GM12874 (cell line): ENCODE data around the gene PPARA.

Source experiments
- TF ChIP-seq, protein P1 (sequence below): IDR thresholded peaks from 2 replicates; pipeline ENCODE4 v1.5.1; 2011; ENCODE audit warnings: low read depth, mild to moderate bottlenecking, control low read depth, low read length, moderate library complexity; ENCODE audit not compliant: insufficient read depth

Gene PPARA

DNA sequence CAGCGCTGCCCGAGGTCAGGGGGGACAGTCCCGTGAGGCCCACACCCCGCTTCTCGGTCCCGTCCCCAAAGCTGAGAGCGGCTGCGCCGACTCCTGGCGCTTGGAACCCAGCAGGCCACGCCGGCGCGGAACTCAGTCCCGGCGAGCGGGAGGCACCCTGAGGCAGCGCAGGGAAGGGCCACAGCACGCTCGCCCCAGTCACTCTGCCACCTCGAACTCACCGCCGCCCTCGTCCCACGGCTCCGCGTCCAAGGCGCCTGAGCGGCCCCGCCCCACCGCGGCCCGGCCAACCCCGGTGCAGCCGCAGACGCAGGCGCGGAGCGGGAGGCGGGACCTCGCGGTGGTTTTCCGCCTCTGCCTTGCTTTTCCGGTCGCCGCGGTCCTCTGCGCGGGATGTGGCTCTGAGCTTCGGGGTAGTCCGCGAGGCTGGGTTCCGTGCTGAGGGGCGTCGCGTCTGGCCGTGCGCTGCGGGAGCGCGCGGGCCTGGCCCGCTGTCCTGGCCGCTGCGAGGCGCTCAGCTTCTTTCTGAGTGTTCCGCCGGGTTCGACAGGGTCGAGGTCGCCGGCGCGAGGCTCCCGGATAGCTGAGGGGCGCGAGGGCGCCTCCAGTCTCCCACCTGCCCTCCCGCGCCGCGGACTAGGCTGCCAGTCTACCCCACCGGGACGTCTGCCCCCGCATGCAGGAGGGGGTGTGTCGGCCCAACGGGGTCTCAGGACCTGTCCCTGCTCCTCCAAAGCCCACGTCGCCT, 99.9 kb downstream of the PPARA start, which contains the start of gene CDPF1:
Gene CDPF1, minus strand, starts transcription at position 259 of the 748 bp plus-strand sequence. CDS start 2,009 bp downstream, outside the sequence.
- TF ChIP-seq, protein P1, sequence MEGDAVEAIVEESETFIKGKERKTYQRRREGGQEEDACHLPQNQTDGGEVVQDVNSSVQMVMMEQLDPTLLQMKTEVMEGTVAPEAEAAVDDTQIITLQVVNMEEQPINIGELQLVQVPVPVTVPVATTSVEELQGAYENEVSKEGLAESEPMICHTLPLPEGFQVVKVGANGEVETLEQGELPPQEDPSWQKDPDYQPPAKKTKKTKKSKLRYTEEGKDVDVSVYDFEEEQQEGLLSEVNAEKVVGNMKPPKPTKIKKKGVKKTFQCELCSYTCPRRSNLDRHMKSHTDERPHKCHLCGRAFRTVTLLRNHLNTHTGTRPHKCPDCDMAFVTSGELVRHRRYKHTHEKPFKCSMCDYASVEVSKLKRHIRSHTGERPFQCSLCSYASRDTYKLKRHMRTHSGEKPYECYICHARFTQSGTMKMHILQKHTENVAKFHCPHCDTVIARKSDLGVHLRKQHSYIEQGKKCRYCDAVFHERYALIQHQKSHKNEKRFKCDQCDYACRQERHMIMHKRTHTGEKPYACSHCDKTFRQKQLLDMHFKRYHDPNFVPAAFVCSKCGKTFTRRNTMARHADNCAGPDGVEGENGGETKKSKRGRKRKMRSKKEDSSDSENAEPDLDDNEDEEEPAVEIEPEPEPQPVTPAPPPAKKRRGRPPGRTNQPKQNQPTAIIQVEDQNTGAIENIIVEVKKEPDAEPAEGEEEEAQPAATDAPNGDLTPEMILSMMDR, result 0 out of 2 replicates have a peak, but pooled peaks have one; percentile 17

DNA sequence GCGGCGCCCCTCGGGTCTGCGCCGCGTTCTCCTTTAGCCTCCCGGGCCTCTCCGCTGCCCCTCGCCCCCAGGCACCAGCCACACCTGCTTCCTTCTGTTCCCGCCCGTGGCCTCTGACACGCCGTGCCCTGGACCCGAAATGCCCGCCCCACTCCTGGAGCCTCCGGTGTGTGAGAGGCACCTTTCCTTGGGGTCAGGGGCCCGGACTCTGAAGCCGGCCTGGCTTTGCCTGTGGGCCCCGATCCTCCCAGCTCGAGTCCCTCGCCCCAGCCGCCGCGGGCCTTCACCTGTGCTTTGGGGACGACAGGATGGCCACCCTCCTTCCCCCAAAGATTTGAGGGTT, 100.4 kb downstream of the PPARA start:
- TF ChIP-seq, protein P1, result no peak

DNA sequence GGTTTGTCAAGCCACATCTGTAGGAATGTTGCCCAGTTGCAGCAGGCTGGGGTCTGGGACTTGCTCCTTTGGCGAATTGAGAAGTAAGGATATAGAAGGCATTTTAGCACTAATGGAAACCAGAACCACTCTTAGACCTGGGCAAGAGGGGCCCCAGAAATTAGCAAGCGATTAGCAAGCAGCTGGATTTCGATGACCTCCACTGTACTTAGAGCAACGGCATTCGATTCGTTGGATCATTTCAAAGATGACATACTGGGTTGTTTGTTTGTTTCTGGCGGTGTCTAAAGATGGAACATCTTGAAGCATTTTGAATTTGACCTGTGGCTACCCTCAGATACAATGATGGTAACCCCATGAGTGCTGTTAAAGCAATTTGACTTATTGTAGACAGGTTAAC, 100.9 kb downstream of the PPARA start:
- TF ChIP-seq, protein P1, result no peak

DNA sequence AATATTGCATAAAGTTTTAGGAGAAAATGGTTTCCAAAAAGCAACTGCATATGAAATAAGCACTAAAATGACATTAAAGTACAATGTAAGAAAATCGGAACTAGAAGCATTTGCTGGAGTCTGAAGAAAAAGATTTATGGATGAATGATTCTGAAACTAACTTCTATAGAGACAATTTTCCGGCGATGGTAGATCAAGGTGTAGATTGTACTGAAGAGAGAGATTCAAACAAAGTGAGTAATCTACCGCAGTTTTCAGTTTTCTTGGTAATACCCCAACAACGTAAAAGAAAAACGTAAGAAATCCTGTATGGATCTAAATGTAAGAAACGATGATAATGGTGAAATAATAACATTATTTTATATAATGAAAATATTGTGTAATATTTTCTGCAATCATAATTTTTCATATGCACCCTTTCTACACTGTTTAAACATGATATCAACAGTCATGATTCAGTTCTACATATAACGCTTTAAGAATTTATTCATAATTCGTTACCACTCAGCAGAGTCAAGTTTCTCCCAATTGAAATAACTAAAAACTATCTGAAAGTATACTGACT, 101.6 kb downstream of the PPARA start:
- TF ChIP-seq, protein P1, result no peak

DNA sequence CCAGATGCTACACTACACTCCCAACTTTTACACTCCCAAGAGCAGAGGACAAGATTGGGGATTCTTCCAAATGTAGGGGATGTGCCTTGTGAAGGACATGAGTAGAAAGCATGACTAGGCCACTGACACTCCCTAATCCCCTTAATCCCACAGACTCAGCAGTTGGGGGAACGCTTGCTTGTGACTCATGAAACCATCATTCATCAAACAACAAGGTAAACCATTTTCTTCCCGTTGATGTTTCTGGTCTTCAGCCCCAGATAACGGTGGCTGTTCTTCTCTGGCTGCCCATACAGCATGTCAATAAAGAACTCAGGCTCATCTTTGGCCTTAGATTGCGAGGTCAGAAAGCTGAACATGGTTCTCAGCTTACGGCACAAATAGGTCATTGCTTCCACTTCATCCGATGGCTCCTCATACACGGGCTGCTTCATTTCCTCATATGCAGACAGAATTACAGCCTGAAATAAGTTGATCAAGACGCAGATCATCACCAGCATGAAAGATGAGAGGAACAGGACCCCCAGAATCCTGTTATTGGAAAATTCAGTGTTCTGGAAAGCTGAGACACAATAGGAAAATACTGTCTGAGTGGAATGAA, 106.1 kb downstream of the PPARA start:
- TF ChIP-seq, protein P1, result no peak

DNA sequence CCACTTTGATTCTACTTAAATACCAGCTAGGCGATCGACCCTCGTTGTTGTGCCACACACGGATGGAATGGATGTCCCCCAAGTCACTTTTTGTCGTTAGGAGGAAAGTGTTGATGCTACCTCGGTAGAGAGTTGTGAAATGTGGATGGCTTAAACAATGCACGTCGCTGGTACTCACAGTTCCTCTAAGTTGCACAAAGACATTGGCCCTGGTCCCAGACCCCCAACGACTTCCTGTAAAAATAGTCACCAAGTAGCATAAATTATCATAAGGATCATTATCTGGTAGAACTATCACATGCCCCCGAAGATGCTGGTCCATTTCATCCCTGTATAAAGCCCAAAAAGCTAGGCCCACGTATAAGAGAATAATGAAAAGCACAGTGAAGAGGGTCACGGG, 109.0 kb downstream of the PPARA start:
- TF ChIP-seq, protein P1, result no peak

DNA sequence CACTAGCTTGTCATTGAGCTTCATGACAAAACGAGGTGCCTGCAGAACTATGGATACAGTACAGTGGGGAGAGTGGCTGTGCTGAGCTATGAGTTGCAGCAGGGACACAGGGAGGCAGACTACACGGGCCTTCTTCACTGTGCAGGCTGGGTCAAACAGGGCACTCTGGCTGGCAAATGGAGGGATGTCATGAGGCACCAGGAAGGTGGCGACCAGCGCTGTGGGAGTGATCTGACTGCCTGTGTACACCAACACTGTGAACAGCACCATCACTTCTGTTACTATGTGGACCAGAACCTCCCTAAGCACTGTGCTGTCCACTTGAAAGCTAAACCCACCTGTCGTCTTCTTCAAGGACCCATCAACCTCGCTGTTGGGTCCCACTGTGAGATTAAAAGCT, 109.7 kb downstream of the PPARA start:
- TF ChIP-seq, protein P1, result no peak
